Limb (tissue), 2 donors: ENCODE measurements around the gene LRRC49.
"Not testable (repeated sequence)": the region's sequence is repeated elsewhere in the genome, so short reads cannot be mapped to it uniquely, and the experiment has no call there.

Experiments
- DNase-seq, 2 donors: peaks; one replicate each; pipeline ENCODE4 v3.0.0-alpha.2; 2016; ENCODE audit errors: extremely low spot score in 2 of 2

The LRRC49 gene, protein sequence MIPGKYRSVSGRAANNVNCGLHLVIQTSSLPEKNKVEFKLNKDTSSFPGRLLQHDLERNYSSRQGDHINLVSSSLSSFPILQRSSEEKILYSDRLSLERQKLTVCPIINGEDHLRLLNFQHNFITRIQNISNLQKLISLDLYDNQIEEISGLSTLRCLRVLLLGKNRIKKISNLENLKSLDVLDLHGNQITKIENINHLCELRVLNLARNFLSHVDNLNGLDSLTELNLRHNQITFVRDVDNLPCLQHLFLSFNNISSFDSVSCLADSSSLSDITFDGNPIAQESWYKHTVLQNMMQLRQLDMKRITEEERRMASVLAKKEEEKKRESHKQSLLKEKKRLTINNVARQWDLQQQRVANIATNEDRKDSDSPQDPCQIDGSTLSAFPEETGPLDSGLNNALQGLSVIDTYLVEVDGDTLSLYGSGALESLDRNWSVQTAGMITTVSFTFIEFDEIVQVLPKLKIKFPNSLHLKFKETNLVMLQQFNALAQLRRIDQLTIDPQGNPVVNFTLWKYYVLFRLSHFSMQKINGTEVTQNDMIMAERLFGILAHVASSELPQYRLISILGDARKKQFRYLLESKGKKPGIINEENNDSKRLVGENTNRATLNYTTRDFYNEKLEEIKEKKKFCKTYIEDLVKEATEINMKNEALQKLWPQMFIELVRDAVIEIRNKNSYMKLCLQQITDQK

GRCh38 chr15:70892002-70892911 lies at the start of gene LRRC49, which contains the start of gene THAP10:
TSS of gene LRRC49 (plus strand) at chr15:70892826. CDS start at chr15:70892895, 69 bp downstream.
TSS of gene THAP10 (minus strand) at chr15:70892433. CDS start at chr15:70892272, 161 bp downstream.
- peak; percentile 90 to 91 for DNase-seq

GRCh38 chr15:70845602-70846360 lies 46.8 kb upstream of the LRRC49 start:
- DNase-seq = no peak

GRCh38 chr15:70851889-70852288 lies 40.7 kb upstream of the LRRC49 start:
- DNase-seq = no peak

GRCh38 chr15:70852501-70853317 lies 39.9 kb upstream of the LRRC49 start:
- no peak for DNase-seq

DNA sequence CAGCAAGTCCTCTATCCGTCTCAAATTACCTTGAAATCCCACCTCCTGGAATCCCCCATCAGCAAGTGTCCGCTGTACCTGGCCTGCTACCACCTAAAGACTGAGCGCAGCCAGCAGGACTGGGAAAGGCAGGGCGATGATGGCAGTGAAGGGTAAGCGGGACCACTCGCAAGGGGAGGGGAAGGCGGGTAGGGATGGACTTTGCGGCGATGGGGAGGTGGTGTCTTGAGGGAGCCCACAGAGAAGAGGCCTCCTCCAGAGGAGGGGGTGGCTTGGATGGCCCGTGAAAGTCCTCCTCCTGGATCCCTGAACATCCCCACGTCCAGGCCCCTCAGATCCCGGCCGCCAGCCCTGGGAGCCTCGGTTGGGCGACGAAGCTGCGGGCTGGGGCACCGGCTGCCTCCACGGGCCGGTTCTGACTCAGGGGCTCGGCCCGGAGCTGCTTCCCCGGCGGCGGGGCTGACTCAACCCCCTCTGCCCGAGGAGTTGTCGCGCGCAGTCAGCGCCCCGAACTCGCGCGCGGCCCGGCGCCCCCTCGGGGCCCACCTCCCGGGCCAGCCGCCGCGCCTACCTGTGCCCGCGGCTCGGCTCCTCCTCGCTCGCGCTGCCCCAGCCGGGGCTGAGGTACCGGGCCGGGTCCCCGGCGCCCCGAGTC lies 39.2 kb upstream of the LRRC49 start:
- DNase-seq = peak in 1 of 2 donors; percentile 13

GRCh38 chr15:70853973-70854665 lies 38.5 kb upstream of the LRRC49 start, which contains the start of gene LARP6:
TSS of gene LARP6 (minus strand) at chr15:70854157. CDS start at chr15:70854088, 69 bp downstream.
- peak in 1 of 2 donors; percentile 83 for DNase-seq

DNA sequence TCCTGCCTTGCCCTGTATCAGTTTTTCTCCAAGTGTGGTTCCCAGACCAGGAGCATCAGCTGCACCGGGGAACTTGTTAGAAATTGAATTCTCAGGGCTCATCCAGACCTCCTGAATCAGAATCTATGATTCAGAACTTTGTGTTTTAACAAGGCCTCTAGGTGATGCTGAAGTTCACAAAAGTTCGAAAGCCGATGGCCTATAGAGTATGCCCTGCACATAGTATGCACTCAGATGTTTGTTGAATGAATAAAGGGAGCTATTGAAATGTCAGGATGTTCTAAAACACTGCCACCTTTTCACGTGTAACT lies 38.0 kb upstream of the LRRC49 start:
- no peak for DNase-seq

GRCh38 chr15:70855764-70856163 lies 36.9 kb upstream of the LRRC49 start:
- DNase-seq = no peak

GRCh38 chr15:70856177-70856883 lies 36.3 kb upstream of the LRRC49 start:
- DNase-seq = no peak

GRCh38 chr15:70856884-70857561 lies 35.6 kb upstream of the LRRC49 start:
- DNase-seq = peak; percentile 48 to 61

DNA sequence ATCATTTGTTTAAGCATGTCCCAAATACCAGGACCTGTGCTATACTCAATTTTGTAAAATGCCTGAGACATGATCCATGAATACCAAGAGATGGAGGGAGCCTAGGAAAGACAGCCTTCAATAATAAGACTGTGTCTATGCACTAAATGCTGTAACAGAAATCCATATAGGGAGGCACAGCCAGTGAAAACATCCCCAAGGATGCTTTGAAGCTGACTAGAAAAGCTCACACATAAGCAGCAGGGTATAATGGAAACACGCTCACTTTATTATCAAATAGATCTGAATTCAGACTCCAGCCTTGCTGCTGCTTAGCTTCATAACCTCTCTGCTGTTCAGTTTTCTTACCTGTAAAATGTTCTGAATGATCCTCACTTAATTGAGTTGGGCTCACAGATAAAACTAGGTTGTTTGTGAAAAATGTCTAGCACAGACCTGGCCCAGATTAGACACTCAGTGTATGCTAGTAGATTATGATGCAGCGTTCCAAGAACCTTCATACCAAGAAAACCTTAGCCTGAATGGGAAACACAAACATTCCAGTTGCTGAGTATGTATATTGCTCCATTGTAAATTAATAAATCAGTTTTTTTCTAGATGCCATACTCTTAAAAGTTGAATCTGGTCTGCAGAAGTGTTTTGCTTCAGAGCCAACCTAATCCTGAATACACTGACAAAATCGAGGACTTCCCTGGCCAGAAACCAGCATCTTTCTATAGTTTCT lies 34.9 kb upstream of the LRRC49 start:
- no peak for DNase-seq

- DNase-seq = not testable (repeated sequence)
Measured at GRCh38 chr15:70858614-70859321, 33.9 kb upstream of the LRRC49 start.

DNA sequence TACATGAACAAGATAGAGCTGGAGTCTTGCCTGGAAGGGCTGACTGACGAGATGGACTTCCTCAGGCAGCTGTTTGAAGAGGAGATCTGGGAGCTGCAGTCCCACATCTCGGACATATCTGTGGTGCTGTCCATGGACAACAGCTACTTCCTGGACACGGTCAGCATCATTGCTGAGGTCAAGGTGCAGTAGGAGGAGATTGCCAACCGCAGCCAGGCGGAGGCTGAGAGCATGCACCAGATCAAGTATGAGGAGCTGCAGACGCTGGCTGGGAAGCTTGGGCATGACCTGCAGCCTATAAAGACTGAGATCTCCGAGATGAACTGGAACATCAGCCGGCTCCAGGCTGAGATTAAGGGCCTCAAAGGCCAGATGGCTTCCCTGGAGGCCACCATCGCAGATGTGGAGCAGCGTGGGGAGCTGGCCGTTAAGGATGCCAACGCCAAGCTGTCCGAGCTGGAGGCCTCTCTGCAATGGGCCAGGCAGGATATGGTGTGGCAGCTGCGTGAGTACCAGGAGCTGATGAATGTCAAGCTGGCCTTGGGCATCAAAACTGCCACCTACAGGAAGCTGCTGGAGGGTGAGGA lies 33.2 kb upstream of the LRRC49 start:
- no peak for DNase-seq

GRCh38 chr15:70859998-70860397 lies 32.6 kb upstream of the LRRC49 start:
- DNase-seq = no peak

GRCh38 chr15:70863450-70864218 lies 29.0 kb upstream of the LRRC49 start:
- DNase-seq = no peak
